ENCODE data around the gene ERCC3. TPM values are rescaled to one million over a fixed set of nuclear protein-coding genes. Genes with fewer than 3 reads are reported as not detected.
"Not testable (repeated sequence)": the region's sequence is repeated elsewhere in the genome, so short reads cannot be mapped to it uniquely, and the experiment has no call there.

The ERCC3 gene
- polyA plus RNA-seq, 1 of the 3 experiments (the other 2 are of a cell fraction): 84.8 TPM

DNA sequence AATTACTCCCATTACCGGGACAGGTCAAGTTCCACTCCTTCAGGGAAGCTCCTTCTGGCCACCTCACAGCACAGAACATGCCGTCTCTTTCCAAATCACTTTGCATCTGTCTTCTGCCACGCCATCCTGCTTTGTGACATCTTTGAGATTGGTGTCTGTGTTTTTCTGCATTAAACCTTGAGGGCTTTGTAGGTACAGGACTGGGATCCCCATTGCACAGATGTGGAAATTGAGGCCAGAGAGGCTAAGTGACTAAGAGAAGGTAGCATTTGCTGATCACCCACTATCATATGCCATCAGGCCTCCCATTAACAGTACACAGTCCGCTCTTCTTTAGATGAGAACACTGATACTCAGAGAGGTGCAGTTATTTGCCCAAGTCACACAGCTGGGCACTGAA lies 64.4 kb downstream of the ERCC3 start (continued):
- no peak for TF ChIP-seq RXRA (IDR thresholded peaks at IDR 0.05; ENCODE audit: borderline replicate concordance, low read depth)
- no peak for TF ChIP-seq ELF1 (IDR thresholded peaks at IDR 0.05)
- TF ChIP-seq EP300 (IDR thresholded peaks at IDR 0.05; ENCODE audit: borderline replicate concordance in 1 of 2, low read depth in 1 of 2, low read length in 1 of 2): no peak

DNA sequence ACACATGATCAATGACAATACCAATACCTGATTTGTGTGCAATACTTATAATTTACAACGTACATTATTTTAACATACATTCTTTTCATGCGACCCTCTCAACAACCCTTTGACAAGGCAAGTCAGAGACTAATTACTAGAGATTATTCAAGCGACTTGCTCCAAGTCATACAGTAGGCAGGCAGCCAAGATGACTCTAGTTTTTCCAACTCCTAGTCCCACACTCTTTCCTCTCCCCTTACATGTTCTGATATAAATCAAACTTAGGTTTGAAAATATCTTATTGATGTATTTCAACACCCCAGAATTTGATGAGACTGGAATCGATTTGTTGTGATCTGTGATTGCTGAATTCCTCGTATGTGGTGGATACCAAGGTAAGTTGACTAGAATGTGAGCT lies 65.8 kb downstream of the ERCC3 start:
- H2AFZ ChIP-seq (ENCODE audit: low read depth): no peak overlapping the region
- TF ChIP-seq, protein P1, sequence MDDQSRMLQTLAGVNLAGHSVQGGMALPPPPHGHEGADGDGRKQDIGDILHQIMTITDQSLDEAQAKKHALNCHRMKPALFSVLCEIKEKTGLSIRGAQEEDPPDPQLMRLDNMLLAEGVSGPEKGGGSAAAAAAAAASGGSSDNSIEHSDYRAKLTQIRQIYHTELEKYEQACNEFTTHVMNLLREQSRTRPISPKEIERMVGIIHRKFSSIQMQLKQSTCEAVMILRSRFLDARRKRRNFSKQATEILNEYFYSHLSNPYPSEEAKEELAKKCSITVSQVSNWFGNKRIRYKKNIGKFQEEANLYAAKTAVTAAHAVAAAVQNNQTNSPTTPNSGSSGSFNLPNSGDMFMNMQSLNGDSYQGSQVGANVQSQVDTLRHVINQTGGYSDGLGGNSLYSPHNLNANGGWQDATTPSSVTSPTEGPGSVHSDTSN (IDR thresholded peaks at IDR 0.05): no peak
- TF ChIP-seq RFX5 (IDR thresholded peaks at IDR 0.05; ENCODE audit: low read length) (no peak), CHD2 (IDR thresholded peaks at IDR 0.05; ENCODE audit: low read length, partially characterized antibody) (no peak), NRF1 (IDR thresholded peaks at IDR 0.05; ENCODE audit: low read depth, low read length) (no peak), TEAD4 (IDR thresholded peaks at IDR 0.05; ENCODE audit: borderline replicate concordance, insufficient read depth) (no peak), CTCF (IDR thresholded peaks at IDR 0.05) (no peak), TCF12 (IDR thresholded peaks at IDR 0.05) (no peak), NFIC (IDR thresholded peaks at IDR 0.05; ENCODE audit: borderline replicate concordance) (no peak), SMC3 (IDR thresholded peaks at IDR 0.05; ENCODE audit: low read depth, low read length) (no peak), YY1 (IDR thresholded peaks at IDR 0.05; ENCODE audit: low read depth) (no peak)
- TF ChIP-seq, protein P2, sequence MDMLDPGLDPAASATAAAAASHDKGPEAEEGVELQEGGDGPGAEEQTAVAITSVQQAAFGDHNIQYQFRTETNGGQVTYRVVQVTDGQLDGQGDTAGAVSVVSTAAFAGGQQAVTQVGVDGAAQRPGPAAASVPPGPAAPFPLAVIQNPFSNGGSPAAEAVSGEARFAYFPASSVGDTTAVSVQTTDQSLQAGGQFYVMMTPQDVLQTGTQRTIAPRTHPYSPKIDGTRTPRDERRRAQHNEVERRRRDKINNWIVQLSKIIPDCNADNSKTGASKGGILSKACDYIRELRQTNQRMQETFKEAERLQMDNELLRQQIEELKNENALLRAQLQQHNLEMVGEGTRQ (IDR thresholded peaks at IDR 0.05; ENCODE audit: borderline replicate concordance, low read depth, low read length): no peak
- CTCF ChIA-PET: interaction anchor here (1.6 kb wide), 1 partner anchor 251 kb away, joined by 4 read pairs; no protein-coding TSS in a partner anchor

DNA sequence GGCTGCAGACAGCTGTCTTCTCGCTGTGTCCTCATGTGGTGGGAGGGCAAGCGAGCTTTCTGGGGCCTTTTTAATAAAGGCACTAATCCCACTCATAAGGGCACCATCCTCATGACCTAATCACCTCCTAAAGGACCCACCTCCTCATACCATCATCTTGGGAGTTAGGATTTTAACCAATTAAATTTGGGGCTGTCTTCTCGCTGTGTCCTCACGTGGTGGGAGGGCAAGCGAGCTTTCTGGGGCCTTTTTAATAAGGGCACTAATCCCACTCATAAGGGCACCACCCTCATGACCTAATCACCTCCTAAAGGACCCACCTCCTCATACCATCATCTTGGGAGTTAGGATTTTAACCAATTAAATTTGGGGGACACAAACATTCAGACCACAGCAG lies 66.7 kb downstream of the ERCC3 start:
- H3K9me2 ChIP-seq; DNase-seq; H3K79me2 ChIP-seq (ENCODE audit: insufficient read depth); H3K36me3 ChIP-seq (replicated peaks in 1 of 2; ENCODE audit: control insufficient read depth in 1 of 2, insufficient read depth in 2 of 2, low read length in 1 of 2); H3F3A ChIP-seq (replicated peaks; ENCODE audit: insufficient read depth); H3K4me2 ChIP-seq; POLR2A ChIA-PET; H3K9me3 ChIP-seq; CTCF ChIA-PET; H3K27ac ChIP-seq (ENCODE audit: low read depth in 2 of 2, low read length in 1 of 2); H4K20me1 ChIP-seq (ENCODE audit: insufficient read depth); H3K9ac ChIP-seq; H3K27me3 ChIP-seq (ENCODE audit: insufficient read depth); H3K4me3 ChIP-seq (ENCODE audit: low read depth in 2 of 2, low read length in 1 of 2); H2AFZ ChIP-seq (ENCODE audit: low read depth); H3K4me1 ChIP-seq (ENCODE audit: control insufficient read depth in 1 of 2, insufficient read depth in 2 of 2, low read depth in 1 of 2, low read length in 1 of 2): not testable (repeated sequence)
- WGBS (ENCODE audit: low lambda C conversion rate): 71% methylated on average over 5 of the region's 5 CpGs

More for the DNA sequence above, 65.8 kb downstream of the ERCC3 start:
- no peaks in the 10 kb centered on the region for H3K79me2 ChIP-seq (ENCODE audit: insufficient read depth)
- H3K9ac ChIP-seq: no peak overlapping the region
- POLR2A ChIA-PET: no interaction called here
- H3K4me2 ChIP-seq: no peak overlapping the region
- H3K4me3 ChIP-seq (ENCODE audit: low read depth in 2 of 2, low read length in 1 of 2): no peak overlapping the region
- no peaks in the 10 kb centered on the region for H3K9me3 ChIP-seq
- no peaks in the 10 kb centered on the region for H3F3A ChIP-seq (replicated peaks; ENCODE audit: insufficient read depth)
- H3K36me3 ChIP-seq (replicated peaks in 1 of 2; ENCODE audit: control insufficient read depth in 1 of 2, insufficient read depth in 2 of 2, low read length in 1 of 2): no peaks in the 10 kb centered on the region
- no peak overlapping the region for H3K27ac ChIP-seq (ENCODE audit: low read depth in 2 of 2, low read length in 1 of 2)
- WGBS (ENCODE audit: low lambda C conversion rate): 67% methylated on average over 5 of the region's 5 CpGs
- H3K4me1 ChIP-seq (ENCODE audit: control insufficient read depth in 1 of 2, insufficient read depth in 2 of 2, low read depth in 1 of 2, low read length in 1 of 2): peaks cover 0 to 4% of the 10 kb centered on the region in 2 experiments; a peak in 1 of 4 replicates
- H3K27me3 ChIP-seq (ENCODE audit: insufficient read depth): no peaks in the 10 kb centered on the region; the same call in 1 of the 2 replicates
- DNase-seq: no peak
- H4K20me1 ChIP-seq (ENCODE audit: insufficient read depth): no peaks in the 10 kb centered on the region
- no peaks in the 10 kb centered on the region for H3K9me2 ChIP-seq
